NB4 (cell line): ENCODE measurements around the gene KMT2C.
"Not testable (repeated sequence)": the region's sequence is repeated elsewhere in the genome, so short reads cannot be mapped to it uniquely, and the experiment has no call there.

Experiments used
- MAX ChIP-seq: IDR thresholded peaks from 2 replicates; pipeline ENCODE4 v1.6.1; 2011; ENCODE audit warnings: low read depth, low read length
- MYC ChIP-seq: IDR thresholded peaks from 2 replicates; pipeline ENCODE4 v1.6.1; 2011; ENCODE audit warnings: low read depth, low read length
- POLR2A ChIP-seq: IDR thresholded peaks from 2 replicates; pipeline ENCODE4 v1.6.1; 2011; ENCODE audit warnings: mild to moderate bottlenecking; ENCODE audit not compliant: insufficient read length; ENCODE audit errors: extremely low read depth
- TF ChIP-seq, protein P1 (sequence below): IDR thresholded peaks from one replicate; pipeline ENCODE4 v1.5.1; 2012; ENCODE audit warnings: low read depth, low read length

DNA sequence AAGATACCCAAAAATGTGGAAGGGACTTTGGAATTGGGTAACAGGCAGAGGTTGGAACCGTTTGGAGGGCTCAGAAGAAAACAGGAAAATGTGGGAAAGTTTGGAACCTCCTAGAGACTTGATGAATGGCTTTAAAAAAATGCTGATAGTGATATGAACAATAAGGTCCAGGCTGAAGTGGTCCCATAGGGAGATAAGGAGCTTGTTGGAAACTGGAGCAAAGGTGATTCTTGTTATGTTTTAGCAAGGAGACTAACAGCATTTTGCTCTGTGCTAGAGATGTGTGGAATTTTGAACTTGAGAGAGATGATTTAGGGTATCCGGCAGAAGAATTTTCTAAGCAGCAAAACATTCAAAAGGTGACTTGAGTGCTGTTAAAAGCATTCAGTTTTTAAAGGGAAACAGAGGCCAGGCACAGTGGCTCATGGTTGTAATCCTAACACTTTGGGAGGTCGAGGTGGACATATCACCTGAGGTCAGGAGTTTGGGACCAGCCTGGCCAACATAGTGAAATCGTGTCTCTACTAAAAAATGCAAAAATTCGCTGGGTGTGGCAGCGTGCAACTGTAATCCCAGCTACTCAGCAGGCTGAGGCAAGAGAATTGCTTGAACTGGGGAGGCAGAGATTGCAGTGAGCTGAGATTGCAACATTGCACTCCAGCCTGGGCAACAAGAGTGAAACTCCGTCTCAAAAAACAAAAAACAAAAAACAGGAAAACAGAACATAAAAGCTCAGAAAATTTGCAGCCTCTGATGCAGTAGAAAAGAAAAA is 34.6 kb upstream of the KMT2C start:
- TF ChIP-seq, protein P1, sequence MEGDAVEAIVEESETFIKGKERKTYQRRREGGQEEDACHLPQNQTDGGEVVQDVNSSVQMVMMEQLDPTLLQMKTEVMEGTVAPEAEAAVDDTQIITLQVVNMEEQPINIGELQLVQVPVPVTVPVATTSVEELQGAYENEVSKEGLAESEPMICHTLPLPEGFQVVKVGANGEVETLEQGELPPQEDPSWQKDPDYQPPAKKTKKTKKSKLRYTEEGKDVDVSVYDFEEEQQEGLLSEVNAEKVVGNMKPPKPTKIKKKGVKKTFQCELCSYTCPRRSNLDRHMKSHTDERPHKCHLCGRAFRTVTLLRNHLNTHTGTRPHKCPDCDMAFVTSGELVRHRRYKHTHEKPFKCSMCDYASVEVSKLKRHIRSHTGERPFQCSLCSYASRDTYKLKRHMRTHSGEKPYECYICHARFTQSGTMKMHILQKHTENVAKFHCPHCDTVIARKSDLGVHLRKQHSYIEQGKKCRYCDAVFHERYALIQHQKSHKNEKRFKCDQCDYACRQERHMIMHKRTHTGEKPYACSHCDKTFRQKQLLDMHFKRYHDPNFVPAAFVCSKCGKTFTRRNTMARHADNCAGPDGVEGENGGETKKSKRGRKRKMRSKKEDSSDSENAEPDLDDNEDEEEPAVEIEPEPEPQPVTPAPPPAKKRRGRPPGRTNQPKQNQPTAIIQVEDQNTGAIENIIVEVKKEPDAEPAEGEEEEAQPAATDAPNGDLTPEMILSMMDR = not testable (repeated sequence)
- TF ChIP-seq POLR2A, MAX, MYC: not testable (repeated sequence)
